ENCODE results near the gene ZNF674.

The ZNF674 gene

GRCh38 chrX:46577221-46578005, 32.2 kb upstream of the ZNF674 start:
- peaks cover 20% of the 10 kb centered on the region for H3K27me3 ChIP-seq
- H3K9me3 ChIP-seq = no peaks in the 10 kb centered on the region
- no peak overlapping the region for H3K4me3 ChIP-seq (ENCODE audit: low read depth in 1 of 2, low read length in 1 of 2)
- no peak for TF ChIP-seq CTCF (IDR thresholded peaks at IDR 0.05)
- peaks cover 24 to 32% of the 10 kb centered on the region in 2 experiments for H3K4me1 ChIP-seq (ENCODE audit: control insufficient read depth in 1 of 2, insufficient read depth in 1 of 2, low read depth in 1 of 2, low read length in 1 of 2)
- no peaks in the 10 kb centered on the region for H3K36me3 ChIP-seq
- no peak overlapping the region for H3K27ac ChIP-seq

DNA sequence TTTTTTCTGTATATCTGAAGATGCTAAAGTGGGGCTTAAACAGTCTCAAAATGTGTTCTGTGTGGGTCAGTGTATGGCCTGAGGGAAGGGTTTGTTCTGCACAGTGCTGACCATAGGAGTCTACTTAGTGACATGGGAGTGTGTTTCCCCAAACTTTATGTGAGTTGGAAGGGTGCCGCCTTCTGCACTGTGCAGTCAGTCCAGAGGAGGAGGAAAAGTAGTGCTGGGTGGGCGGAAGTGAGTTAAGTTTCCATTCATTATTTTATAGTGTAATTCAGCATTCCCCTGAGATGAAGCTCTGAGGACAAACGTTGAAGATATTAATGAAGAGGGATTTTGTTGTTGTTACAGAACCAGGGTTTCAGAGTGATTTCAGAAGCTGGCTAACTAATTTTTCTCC, 31.2 kb upstream of the ZNF674 start:
- no peaks in the 10 kb centered on the region for H3K36me3 ChIP-seq
- H3K27me3 ChIP-seq = peaks cover 20% of the 10 kb centered on the region
- no peak for TF ChIP-seq CTCF (IDR thresholded peaks at IDR 0.05)
- peak overlapping the region; percentile 71 to 76 for H3K4me3 ChIP-seq (ENCODE audit: low read depth in 1 of 2, low read length in 1 of 2)
- no peak overlapping the region for H3K27ac ChIP-seq
- H3K9me3 ChIP-seq = no peaks in the 10 kb centered on the region
- peaks cover 25 to 35% of the 10 kb centered on the region in 2 experiments for H3K4me1 ChIP-seq (ENCODE audit: control insufficient read depth in 1 of 2, insufficient read depth in 1 of 2, low read depth in 1 of 2, low read length in 1 of 2)

DNA sequence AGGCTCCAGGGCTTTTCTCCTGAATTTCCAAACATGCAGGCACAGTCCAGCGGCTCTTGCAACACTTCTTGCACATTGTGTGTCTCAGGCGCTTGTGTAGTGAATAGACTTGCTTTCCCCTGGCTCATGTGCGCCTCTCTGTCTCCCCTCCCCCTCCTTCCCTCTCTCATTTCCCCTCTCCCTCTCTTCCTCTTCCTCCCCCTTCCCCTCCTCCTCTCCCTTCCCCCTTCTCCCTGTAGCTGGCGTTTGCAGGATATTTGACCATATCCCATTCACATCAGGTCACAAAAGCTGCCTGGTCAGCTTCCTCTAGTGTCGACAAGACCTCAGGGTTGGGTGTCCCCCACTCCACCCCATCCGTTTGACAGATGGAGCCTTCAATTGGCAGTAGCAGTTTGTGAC, 30.8 kb upstream of the ZNF674 start:
- no peak overlapping the region for H3K27ac ChIP-seq

GRCh38 chrX:46575586-46575985, 30.4 kb upstream of the ZNF674 start:
- Histone ChIP-seq H3K27ac (no peak overlapping the region), H3K4me1 (ENCODE audit: control insufficient read depth in 1 of 2, insufficient read depth in 1 of 2, low read depth in 1 of 2, low read length in 1 of 2) (peaks cover 25 to 35% of the 10 kb centered on the region in 2 experiments), H3K27me3 (peaks cover 20% of the 10 kb centered on the region), H3K9me3 (no peaks in the 10 kb centered on the region), H3K4me3 (ENCODE audit: low read depth in 1 of 2, low read length in 1 of 2) (peak overlapping the region; percentile 71 to 76), H3K36me3 (no peaks in the 10 kb centered on the region)
- TF ChIP-seq CTCF (IDR thresholded peaks at IDR 0.05) = no peak

More for the DNA sequence above, 30.8 kb upstream of the ZNF674 start:
- Histone ChIP-seq H3K27me3 (peaks cover 20% of the 10 kb centered on the region), H3K36me3 (no peaks in the 10 kb centered on the region), H3K4me1 (ENCODE audit: control insufficient read depth in 1 of 2, insufficient read depth in 1 of 2, low read depth in 1 of 2, low read length in 1 of 2) (peaks cover 25 to 35% of the 10 kb centered on the region in 2 experiments), H3K4me3 (ENCODE audit: low read depth in 1 of 2, low read length in 1 of 2) (peak overlapping the region; percentile 71 to 76), H3K9me3 (no peaks in the 10 kb centered on the region)
- no peak for TF ChIP-seq CTCF (IDR thresholded peaks at IDR 0.05)

GRCh38 chrX:46574774-46575381, 29.7 kb upstream of the ZNF674 start:
- Histone ChIP-seq H3K27me3 (peaks cover 20% of the 10 kb centered on the region), H3K9me3 (no peaks in the 10 kb centered on the region), H3K36me3 (no peaks in the 10 kb centered on the region), H3K27ac (peak overlapping the region; percentile 36), H3K4me1 (ENCODE audit: control insufficient read depth in 1 of 2, insufficient read depth in 1 of 2, low read depth in 1 of 2, low read length in 1 of 2) (peaks cover 25 to 35% of the 10 kb centered on the region in 2 experiments), H3K4me3 (ENCODE audit: low read depth in 1 of 2, low read length in 1 of 2) (peak overlapping the region; percentile 71 to 76)
- TF ChIP-seq CTCF (IDR thresholded peaks at IDR 0.05) = no peak
